WTC11 (cell line): ENCODE results near the gene GOLGA7B. TPM values are rescaled to one million over a fixed set of nuclear protein-coding genes. Genes with fewer than 3 reads are reported as not detected.

Experiments
- ATAC-seq: fragments of 200-7000 bp; cut with Tn5 transposase; 2 replicates; pipeline ENCODE4 v1.10.0; 2021; ENCODE audit warnings: mild to moderate bottlenecking, moderate library complexity
- CTCF ChIA-PET: fragments of 300-600 bp; sonication (Branson Sonifier 250); formaldehyde crosslinking; loops from one replicate; lab custom pipeline; 2021; ENCODE audit warnings: antibody characterized with exemption; lab: Charles Lee
- POLR2A ChIA-PET: fragments of 350-600 bp; sonication (Branson Sonifier 250); formaldehyde crosslinking; loops from one replicate; lab custom pipeline; 2021; ENCODE audit warnings: antibody characterized with exemption; lab: Charles Lee
- DNase-seq: peaks from one replicate; pipeline ENCODE4 v3.0.0; 2021; ENCODE audit warnings: low spot score
- H3K27ac Mint-ChIP-seq: 2 replicates; pipeline ENCODE4 v1.8.0; 2021; ENCODE audit warnings: mixed read lengths
- H3K27me3 Mint-ChIP-seq: 2 replicates; pipeline ENCODE4 v1.8.0; 2021; ENCODE audit warnings: low read depth, mild to moderate bottlenecking, moderate library complexity, mixed read lengths
- H3K36me3 Mint-ChIP-seq: 2 replicates; pipeline ENCODE4 v1.8.0; 2021; ENCODE audit warnings: mixed read lengths
- H3K4me1 Mint-ChIP-seq: 2 replicates; pipeline ENCODE4 v1.8.0; 2022; ENCODE audit warnings: mixed read lengths
- H3K4me3 Mint-ChIP-seq: 2 replicates; pipeline ENCODE4 v1.8.0; 2021; ENCODE audit warnings: mild to moderate bottlenecking, moderate library complexity, mixed read lengths
- H3K9me3 Mint-ChIP-seq: 2 replicates; pipeline ENCODE4 v1.8.0; 2021; ENCODE audit warnings: mixed read lengths
- ATF2 ChIP-seq: sonication (generic); formaldehyde crosslinking; IDR thresholded peaks from 2 replicates; pipeline ENCODE4 v1.8.1; 2022; ENCODE audit warnings: low read depth, missing genetic modification reagents, borderline replicate concordance
- CREB1 ChIP-seq: sonication (generic); formaldehyde crosslinking; IDR thresholded peaks from 2 replicates; pipeline ENCODE4 v1.8.0; 2023; ENCODE audit warnings: mild to moderate bottlenecking, missing genetic modification reagents
- ERG ChIP-seq: fragments of 250-450 bp; sonication (Bioruptor Pico); IDR thresholded peaks from 2 replicates; pipeline ENCODE4 v1.8.0; 2021; ENCODE audit warnings: mild to moderate bottlenecking
- FOXP4 ChIP-seq: sonication (generic); formaldehyde crosslinking; IDR thresholded peaks from 2 replicates; pipeline ENCODE4 v1.8.0; 2022; ENCODE audit warnings: mild to moderate bottlenecking, missing genetic modification reagents
- GABPB1 ChIP-seq: sonication (generic); formaldehyde crosslinking; IDR thresholded peaks from 2 replicates; pipeline ENCODE4 v1.8.1; 2023; ENCODE audit warnings: mild to moderate bottlenecking, missing genetic modification reagents
- GRHL2 ChIP-seq: fragments of 250-450 bp; sonication (Bioruptor Pico); IDR thresholded peaks from 2 replicates; pipeline ENCODE4 v1.8.0; 2022; ENCODE audit warnings: mild to moderate bottlenecking, moderate library complexity; ENCODE audit not compliant: insufficient replicate concordance, severe bottlenecking
- IRF1 ChIP-seq: sonication (generic); formaldehyde crosslinking; IDR thresholded peaks from 2 replicates; pipeline ENCODE4 v1.8.0; 2023; ENCODE audit warnings: missing genetic modification reagents
- IRF2 ChIP-seq: sonication (generic); formaldehyde crosslinking; IDR thresholded peaks from 2 replicates; pipeline ENCODE4 v1.8.0; 2022; ENCODE audit warnings: low read depth, missing genetic modification reagents, borderline replicate concordance
- JUN ChIP-seq: sonication (generic); formaldehyde crosslinking; IDR thresholded peaks from 2 replicates; pipeline ENCODE4 v1.8.0; 2023; ENCODE audit warnings: mild to moderate bottlenecking, missing genetic modification reagents
- KAT7 ChIP-seq: sonication (generic); formaldehyde crosslinking; IDR thresholded peaks from 2 replicates; pipeline ENCODE4 v1.8.1; 2023; ENCODE audit warnings: missing genetic modification reagents, mild to moderate bottlenecking, borderline replicate concordance
- NR1H2 ChIP-seq: sonication (generic); formaldehyde crosslinking; IDR thresholded peaks from 2 replicates; pipeline ENCODE4 v1.9.0; 2021; ENCODE audit warnings: mild to moderate bottlenecking, moderate library complexity, missing genetic modification reagents
- PREB ChIP-seq: sonication (generic); formaldehyde crosslinking; IDR thresholded peaks from 2 replicates; pipeline ENCODE4 v1.8.1; 2022; ENCODE audit warnings: mild to moderate bottlenecking, missing genetic modification reagents, moderate library complexity, borderline replicate concordance
- RORB ChIP-seq: fragments of 250-450 bp; sonication (Bioruptor Pico); IDR thresholded peaks from 2 replicates; pipeline ENCODE4 v1.9.0; 2021; ENCODE audit warnings: mild to moderate bottlenecking
- ZNF232 ChIP-seq: sonication (generic); formaldehyde crosslinking; IDR thresholded peaks from 2 replicates; pipeline ENCODE4 v1.8.0; 2022; ENCODE audit warnings: mild to moderate bottlenecking, missing genetic modification reagents
- ZNF423 ChIP-seq: fragments of 250-450 bp; sonication (Bioruptor Pico); IDR thresholded peaks from 2 replicates; pipeline ENCODE4 v2.1.2; 2022; ENCODE audit warnings: mild to moderate bottlenecking, moderate library complexity
- total RNA-seq: library from RNA; stranded (reverse); gene quantifications from 3 replicates; pipeline ENCODE4 v1.2.3, GENCODE V29; 2021

The GOLGA7B gene
- total RNA-seq, 1 experiment from 2014 or later, result 0.24 TPM

GRCh38 chr10:97823734-97824133, 25.9 kb upstream of the GOLGA7B start:
- ChIA-PET POLR2A (no interaction called here), CTCF (interaction anchor here (2.0 to 5.1 kb wide), 2 partner anchors 32 to 204 kb away, joined by 4 to 20 read pairs; no protein-coding TSS in a partner anchor)
- peaks cover 9% of the 10 kb centered on the region for H3K4me1 Mint-ChIP-seq
- no peaks in the 10 kb centered on the region; the same call in 1 of the 2 replicates for H3K27me3 Mint-ChIP-seq
- DNase-seq (no peak), ATAC-seq (no peak)
- TF ChIP-seq PREB (CRISPR knock-in tag), result no peak
- TF ChIP-seq RORB, result no peak
- TF ChIP-seq ERG (CRISPR knock-in tag), result no peak
- TF ChIP-seq ZNF232, result no peak
- H3K9me3 Mint-ChIP-seq, result no peaks in the 10 kb centered on the region
- no peak overlapping the region for H3K27ac Mint-ChIP-seq
- no peak overlapping the region for H3K4me3 Mint-ChIP-seq
- H3K36me3 Mint-ChIP-seq, result no peaks in the 10 kb centered on the region

GRCh38 chr10:97825020-97825760, 24.5 kb upstream of the GOLGA7B start:
- Mint-ChIP-seq H3K4me3 (no peak overlapping the region), H3K27me3 (no peaks in the 10 kb centered on the region; the same call in 1 of the 2 replicates), H3K36me3 (no peaks in the 10 kb centered on the region), H3K27ac (no peak overlapping the region), H3K4me1 (peaks cover 13% of the 10 kb centered on the region), H3K9me3 (no peaks in the 10 kb centered on the region)
- TF ChIP-seq NR1H2 (no peak), CREB1 (CRISPR knock-in tag) (no peak), IRF2 (CRISPR knock-in tag) (no peak), GABPB1 (CRISPR knock-in tag) (no peak), GRHL2 (CRISPR knock-in tag) (no peak), PREB (CRISPR knock-in tag) (no peak), FOXP4 (CRISPR knock-in tag) (no peak), ATF2 (no peak), ZNF423 (CRISPR knock-in tag) (no peak)
- ATAC-seq (no peak), DNase-seq (no peak)
- ChIA-PET POLR2A (no interaction called here), CTCF (interaction anchor here (0.9 to 5.1 kb wide), 4 partner anchors 33 to 203 kb away, joined by 3 to 20 read pairs (median 4); no protein-coding TSS in a partner anchor)

GRCh38 chr10:97826892-97827291, 22.8 kb upstream of the GOLGA7B start:
- peaks cover 8% of the 10 kb centered on the region; the same call in 1 of the 2 replicates for H3K4me1 Mint-ChIP-seq
- H3K27me3 Mint-ChIP-seq, result no peaks in the 10 kb centered on the region; the same call in 1 of the 2 replicates
- ChIA-PET CTCF (interaction anchor here (1.5 to 5.1 kb wide), 4 partner anchors 9 to 201 kb away, joined by 4 to 20 read pairs (median 6); no protein-coding TSS in a partner anchor), POLR2A (no interaction called here)
- no peak overlapping the region for H3K4me3 Mint-ChIP-seq
- H3K9me3 Mint-ChIP-seq, result no peaks in the 10 kb centered on the region
- no peak for DNase-seq
- TF ChIP-seq IRF1 (no peak), KAT7 (CRISPR knock-in tag) (no peak), ERG (CRISPR knock-in tag) (no peak), JUN (CRISPR knock-in tag) (no peak), IRF2 (CRISPR knock-in tag) (no peak), FOXP4 (CRISPR knock-in tag) (no peak)
- no peak overlapping the region for H3K27ac Mint-ChIP-seq
- ATAC-seq, result no peak
- H3K36me3 Mint-ChIP-seq, result no peaks in the 10 kb centered on the region
